GM12878 (cell line): Measurements from ENCODE around the gene DNTTIP2. TPM values are rescaled to one million over a fixed set of nuclear protein-coding genes. Genes with fewer than 3 reads are reported as not detected.
A peak's percentile ranks its signal among the peaks of the same experiment; 100 is the strongest.

Experiments used
- BACH1 ChIP-seq: fragments of 450-650 bp; IDR thresholded peaks from 2 replicates; pipeline ENCODE4 v1.6.1; 2017; ENCODE audit warnings: mild to moderate bottlenecking, borderline replicate concordance
- CBX3 ChIP-seq: fragments of 200-600 bp; sonication (generic); IDR thresholded peaks from 2 replicates; pipeline ENCODE4 v1.6.1; 2016; ENCODE audit warnings: low read depth, borderline replicate concordance
- CBX5 ChIP-seq: sonication (generic); IDR thresholded peaks from 2 replicates; pipeline ENCODE4 v1.6.1; 2016; ENCODE audit warnings: low read depth, moderate library complexity, mild to moderate bottlenecking, inconsistent platforms
- HDAC2 ChIP-seq: fragments of 200-600 bp; sonication (generic); IDR thresholded peaks from 2 replicates; pipeline ENCODE4 v1.6.1; 2017
- HDGF ChIP-seq: fragments of 450-650 bp; IDR thresholded peaks from 2 replicates; pipeline ENCODE4 v1.6.1; 2016; ENCODE audit warnings: antibody characterized with exemption
- IRF4 ChIP-seq: IDR thresholded peaks from 2 replicates; pipeline ENCODE4 v1.6.1; 2011; ENCODE audit warnings: low read depth, low read length
- MXI1 ChIP-seq: fragments of 150-350 bp; IDR thresholded peaks from 2 replicates; pipeline ENCODE4 v1.6.1; 2011; ENCODE audit warnings: low read depth, mild to moderate bottlenecking, inconsistent platforms, low read length, improper control_type of control experiment
- POU2F2 ChIP-seq: IDR thresholded peaks from 3 replicates; pipeline ENCODE4 v1.6.1; 2011; ENCODE audit warnings: low read depth, mild to moderate bottlenecking, low read length, borderline replicate concordance
- RBBP5 ChIP-seq: fragments of 200-600 bp; sonication (generic); conservative IDR thresholded peaks from 2 replicates; pipeline ENCODE4 v1.6.1; 2016
- RCOR1 ChIP-seq: conservative IDR thresholded peaks from 2 replicates; pipeline ENCODE4 v1.6.1; 2012; ENCODE audit warnings: low read depth, low read length, improper control_type of control experiment
- SUZ12 ChIP-seq: fragments of 200-600 bp; sonication (generic); IDR thresholded peaks from one replicate; pipeline ENCODE4 v1.6.1; 2018; ENCODE audit warnings: antibody characterized with exemption, mild to moderate bottlenecking; ENCODE audit not compliant: unreplicated experiment
- TAF1 ChIP-seq: IDR thresholded peaks from 2 replicates; pipeline ENCODE4 v1.6.1; 2011; ENCODE audit warnings: mild to moderate bottlenecking, low read depth, low read length, borderline replicate concordance
- ZNF384 ChIP-seq: IDR thresholded peaks from 2 replicates; pipeline ENCODE4 v1.6.1; 2012; ENCODE audit warnings: low read depth, mild to moderate bottlenecking, low read length, improper control_type of control experiment, borderline replicate concordance
- ZSCAN29 ChIP-seq: fragments of 450-650 bp; IDR thresholded peaks from 2 replicates; pipeline ENCODE4 v1.6.1; 2017; ENCODE audit warnings: mild to moderate bottlenecking, moderate library complexity
- polyA plus RNA-seq, 11 experiments: library from polyadenylated mRNA; depleted of rRNA in 4 of 11; unstranded in 6 of 11; stranded (reverse) in 5 of 11; fragments of >200 nt; fragmentation: Nextera tagmentation in 4 of 11; fragmentation: Illumina TruSeq in 1 of 11; extraction: Ambion mirVana in 4 of 11; extraction: Trizol in 1 of 11; gene quantifications; 1 replicate in 1 of 11; 2 replicates in 10 of 11; pipeline versions ENCODE4 v1.2.1 to v1.2.3, GENCODE V29; 2011 to 2016; ENCODE audit warnings: inconsistent platforms in 2 of 11, missing spikeins in 2 of 11, low read depth in 1 of 11
- total RNA-seq, 4 experiments: library from RNA; depleted of rRNA in 3 of 4; stranded (reverse); fragments of >200 nt in 3 of 4; fragmentation: Illumina TruSeq in 1 of 4; extraction: Trizol in 1 of 4; gene quantifications; 2 replicates each; pipeline versions ENCODE4 v1.2.1 to v1.2.3, GENCODE V29; 2013 to 2021
- TF ChIP-seq, protein P1 (sequence below): fragments of 150-350 bp; IDR thresholded peaks from 2 replicates; pipeline ENCODE4 v1.6.1; 2014; ENCODE audit warnings: mild to moderate bottlenecking, low read depth, low read length
- TF ChIP-seq, protein P2 (sequence below): fragments of 450-650 bp; formaldehyde crosslinking; IDR thresholded peaks from 2 replicates; pipeline ENCODE4 v1.4.0; 2020; ENCODE audit warnings: mild to moderate bottlenecking, moderate library complexity
- TF ChIP-seq, protein P3 (sequence below): fragments of 450-650 bp; formaldehyde crosslinking; IDR thresholded peaks from 2 replicates; pipeline ENCODE4 v1.5.0; 2022; ENCODE audit warnings: mild to moderate bottlenecking, missing genetic modification characterization
- TF ChIP-seq, protein P4 (sequence below): fragments of 450-650 bp; formaldehyde crosslinking; IDR thresholded peaks from 2 replicates; pipeline ENCODE4 v1.4.0; 2022; ENCODE audit warnings: mild to moderate bottlenecking, moderate library complexity

Gene DNTTIP2
- total and polyA plus RNA-seq, 10 of the 15 experiments (the other 5 are each of a cell fraction or from before 2014, with no cell fraction given): 34.3 to 99.2 (median 74.9) TPM

DNA sequence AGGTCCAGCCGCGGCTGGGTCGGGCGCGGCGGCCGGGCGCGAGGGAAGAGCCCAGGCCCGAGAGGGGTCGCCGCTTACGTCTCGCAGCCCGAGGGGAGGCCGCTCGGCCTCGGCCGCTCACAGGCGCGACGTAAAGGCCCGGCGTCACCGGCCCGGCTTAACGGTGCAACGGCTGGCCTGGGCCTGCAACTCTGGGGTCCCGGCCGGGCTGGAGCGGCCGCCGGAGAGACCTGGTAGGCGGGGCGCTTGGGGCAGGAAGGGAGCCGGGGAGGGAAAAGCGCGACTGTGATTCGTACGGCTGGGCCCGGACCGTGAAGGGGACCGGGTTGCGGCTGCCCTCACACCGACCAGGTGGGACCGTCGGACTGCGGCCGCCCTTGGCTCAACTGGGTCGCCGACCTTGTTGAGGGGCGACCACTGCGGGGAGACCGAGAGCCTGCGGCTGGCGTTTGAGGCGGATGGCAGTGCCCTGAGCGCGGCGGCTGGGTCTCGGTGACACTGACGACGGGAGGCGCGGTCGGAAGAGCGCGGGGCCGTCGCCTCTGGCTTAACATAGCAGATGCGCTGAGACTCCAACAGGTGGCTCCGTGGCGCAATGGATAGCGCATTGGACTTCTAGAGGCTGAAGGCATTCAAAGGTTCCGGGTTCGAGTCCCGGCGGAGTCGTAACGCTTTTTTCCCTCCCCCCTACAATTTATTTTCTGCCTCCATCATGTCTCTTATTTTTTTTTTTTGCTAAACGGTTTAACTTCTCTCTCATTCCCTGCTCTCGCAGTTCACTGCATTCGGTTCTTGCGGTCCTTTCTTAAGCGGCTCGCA, 31.8 kb downstream of the DNTTIP2 start (continued):
- TF ChIP-seq ZNF384: peak; percentile 60
- TF ChIP-seq, protein P1, sequence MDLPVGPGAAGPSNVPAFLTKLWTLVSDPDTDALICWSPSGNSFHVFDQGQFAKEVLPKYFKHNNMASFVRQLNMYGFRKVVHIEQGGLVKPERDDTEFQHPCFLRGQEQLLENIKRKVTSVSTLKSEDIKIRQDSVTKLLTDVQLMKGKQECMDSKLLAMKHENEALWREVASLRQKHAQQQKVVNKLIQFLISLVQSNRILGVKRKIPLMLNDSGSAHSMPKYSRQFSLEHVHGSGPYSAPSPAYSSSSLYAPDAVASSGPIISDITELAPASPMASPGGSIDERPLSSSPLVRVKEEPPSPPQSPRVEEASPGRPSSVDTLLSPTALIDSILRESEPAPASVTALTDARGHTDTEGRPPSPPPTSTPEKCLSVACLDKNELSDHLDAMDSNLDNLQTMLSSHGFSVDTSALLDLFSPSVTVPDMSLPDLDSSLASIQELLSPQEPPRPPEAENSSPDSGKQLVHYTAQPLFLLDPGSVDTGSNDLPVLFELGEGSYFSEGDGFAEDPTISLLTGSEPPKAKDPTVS: no peak
- TF ChIP-seq POU2F2: peak; percentile 70; the same call in 2 of the 3 replicates
- TF ChIP-seq BACH1: 0 out of 2 replicates have a peak, but pooled peaks have one; percentile 64
- no peak for TF ChIP-seq SUZ12
- TF ChIP-seq HDGF: peak; percentile 20; the same call in 1 of the 2 replicates
- no peak for TF ChIP-seq RBBP5
- TF ChIP-seq TAF1: peak; percentile 25; the same call in 1 of the 2 replicates
- peak; percentile 87; the same call in 1 of the 2 replicates for TF ChIP-seq CBX5
- no peak for TF ChIP-seq CBX3
- TF ChIP-seq ZSCAN29: peak; percentile 90
- TF ChIP-seq MXI1: peak; percentile 34; the same call in 1 of the 2 replicates
- TF ChIP-seq, protein P2, sequence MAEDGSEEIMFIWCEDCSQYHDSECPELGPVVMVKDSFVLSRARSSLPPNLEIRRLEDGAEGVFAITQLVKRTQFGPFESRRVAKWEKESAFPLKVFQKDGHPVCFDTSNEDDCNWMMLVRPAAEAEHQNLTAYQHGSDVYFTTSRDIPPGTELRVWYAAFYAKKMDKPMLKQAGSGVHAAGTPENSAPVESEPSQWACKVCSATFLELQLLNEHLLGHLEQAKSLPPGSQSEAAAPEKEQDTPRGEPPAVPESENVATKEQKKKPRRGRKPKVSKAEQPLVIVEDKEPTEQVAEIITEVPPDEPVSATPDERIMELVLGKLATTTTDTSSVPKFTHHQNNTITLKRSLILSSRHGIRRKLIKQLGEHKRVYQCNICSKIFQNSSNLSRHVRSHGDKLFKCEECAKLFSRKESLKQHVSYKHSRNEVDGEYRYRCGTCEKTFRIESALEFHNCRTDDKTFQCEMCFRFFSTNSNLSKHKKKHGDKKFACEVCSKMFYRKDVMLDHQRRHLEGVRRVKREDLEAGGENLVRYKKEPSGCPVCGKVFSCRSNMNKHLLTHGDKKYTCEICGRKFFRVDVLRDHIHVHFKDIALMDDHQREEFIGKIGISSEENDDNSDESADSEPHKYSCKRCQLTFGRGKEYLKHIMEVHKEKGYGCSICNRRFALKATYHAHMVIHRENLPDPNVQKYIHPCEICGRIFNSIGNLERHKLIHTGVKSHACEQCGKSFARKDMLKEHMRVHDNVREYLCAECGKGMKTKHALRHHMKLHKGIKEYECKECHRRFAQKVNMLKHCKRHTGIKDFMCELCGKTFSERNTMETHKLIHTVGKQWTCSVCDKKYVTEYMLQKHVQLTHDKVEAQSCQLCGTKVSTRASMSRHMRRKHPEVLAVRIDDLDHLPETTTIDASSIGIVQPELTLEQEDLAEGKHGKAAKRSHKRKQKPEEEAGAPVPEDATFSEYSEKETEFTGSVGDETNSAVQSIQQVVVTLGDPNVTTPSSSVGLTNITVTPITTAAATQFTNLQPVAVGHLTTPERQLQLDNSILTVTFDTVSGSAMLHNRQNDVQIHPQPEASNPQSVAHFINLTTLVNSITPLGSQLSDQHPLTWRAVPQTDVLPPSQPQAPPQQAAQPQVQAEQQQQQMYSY (CRISPR knock-in tag): no peak
- TF ChIP-seq, protein P3, sequence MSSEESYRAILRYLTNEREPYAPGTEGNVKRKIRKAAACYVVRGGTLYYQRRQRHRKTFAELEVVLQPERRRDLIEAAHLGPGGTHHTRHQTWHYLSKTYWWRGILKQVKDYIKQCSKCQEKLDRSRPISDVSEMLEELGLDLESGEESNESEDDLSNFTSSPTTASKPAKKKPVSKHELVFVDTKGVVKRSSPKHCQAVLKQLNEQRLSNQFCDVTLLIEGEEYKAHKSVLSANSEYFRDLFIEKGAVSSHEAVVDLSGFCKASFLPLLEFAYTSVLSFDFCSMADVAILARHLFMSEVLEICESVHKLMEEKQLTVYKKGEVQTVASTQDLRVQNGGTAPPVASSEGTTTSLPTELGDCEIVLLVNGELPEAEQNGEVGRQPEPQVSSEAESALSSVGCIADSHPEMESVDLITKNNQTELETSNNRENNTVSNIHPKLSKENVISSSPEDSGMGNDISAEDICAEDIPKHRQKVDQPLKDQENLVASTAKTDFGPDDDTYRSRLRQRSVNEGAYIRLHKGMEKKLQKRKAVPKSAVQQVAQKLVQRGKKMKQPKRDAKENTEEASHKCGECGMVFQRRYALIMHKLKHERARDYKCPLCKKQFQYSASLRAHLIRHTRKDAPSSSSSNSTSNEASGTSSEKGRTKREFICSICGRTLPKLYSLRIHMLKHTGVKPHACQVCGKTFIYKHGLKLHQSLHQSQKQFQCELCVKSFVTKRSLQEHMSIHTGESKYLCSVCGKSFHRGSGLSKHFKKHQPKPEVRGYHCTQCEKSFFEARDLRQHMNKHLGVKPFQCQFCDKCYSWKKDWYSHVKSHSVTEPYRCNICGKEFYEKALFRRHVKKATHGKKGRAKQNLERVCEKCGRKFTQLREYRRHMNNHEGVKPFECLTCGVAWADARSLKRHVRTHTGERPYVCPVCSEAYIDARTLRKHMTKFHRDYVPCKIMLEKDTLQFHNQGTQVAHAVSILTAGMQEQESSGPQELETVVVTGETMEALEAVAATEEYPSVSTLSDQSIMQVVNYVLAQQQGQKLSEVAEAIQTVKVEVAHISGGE: no peak
- no peak for TF ChIP-seq HDAC2
- TF ChIP-seq RCOR1: peak; percentile 70; the same call in 1 of the 2 replicates
- TF ChIP-seq IRF4: 0 out of 2 replicates have a peak, but pooled peaks have one; percentile 31
- TF ChIP-seq, protein P4, sequence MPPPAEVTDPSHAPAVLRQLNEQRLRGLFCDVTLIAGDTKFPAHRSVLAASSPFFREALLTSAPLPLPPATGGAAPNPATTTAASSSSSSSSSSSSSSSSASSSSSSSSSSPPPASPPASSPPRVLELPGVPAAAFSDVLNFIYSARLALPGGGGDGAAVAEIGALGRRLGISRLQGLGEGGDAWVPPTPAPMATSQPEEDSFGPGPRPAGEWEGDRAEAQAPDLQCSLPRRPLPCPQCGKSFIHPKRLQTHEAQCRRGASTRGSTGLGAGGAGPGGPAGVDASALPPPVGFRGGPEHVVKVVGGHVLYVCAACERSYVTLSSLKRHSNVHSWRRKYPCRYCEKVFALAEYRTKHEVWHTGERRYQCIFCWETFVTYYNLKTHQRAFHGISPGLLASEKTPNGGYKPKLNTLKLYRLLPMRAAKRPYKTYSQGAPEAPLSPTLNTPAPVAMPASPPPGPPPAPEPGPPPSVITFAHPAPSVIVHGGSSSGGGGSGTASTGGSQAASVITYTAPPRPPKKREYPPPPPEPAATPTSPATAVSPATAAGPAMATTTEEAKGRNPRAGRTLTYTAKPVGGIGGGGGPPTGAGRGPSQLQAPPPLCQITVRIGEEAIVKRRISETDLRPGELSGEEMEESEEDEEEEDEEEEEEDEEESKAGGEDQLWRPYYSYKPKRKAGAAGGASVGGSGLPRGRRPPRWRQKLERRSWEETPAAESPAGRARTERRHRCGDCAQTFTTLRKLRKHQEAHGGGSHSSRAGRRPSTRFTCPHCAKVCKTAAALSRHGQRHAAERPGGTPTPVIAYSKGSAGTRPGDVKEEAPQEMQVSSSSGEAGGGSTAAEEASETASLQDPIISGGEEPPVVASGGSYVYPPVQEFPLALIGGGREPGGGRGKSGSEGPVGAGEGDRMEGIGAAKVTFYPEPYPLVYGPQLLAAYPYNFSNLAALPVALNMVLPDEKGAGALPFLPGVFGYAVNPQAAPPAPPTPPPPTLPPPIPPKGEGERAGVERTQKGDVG (CRISPR knock-in tag): no peak
